ENCODE data around the gene SNPH.
A peak's percentile ranks its signal among the peaks of the same experiment; 100 is the strongest.

SNPH gene

DNA sequence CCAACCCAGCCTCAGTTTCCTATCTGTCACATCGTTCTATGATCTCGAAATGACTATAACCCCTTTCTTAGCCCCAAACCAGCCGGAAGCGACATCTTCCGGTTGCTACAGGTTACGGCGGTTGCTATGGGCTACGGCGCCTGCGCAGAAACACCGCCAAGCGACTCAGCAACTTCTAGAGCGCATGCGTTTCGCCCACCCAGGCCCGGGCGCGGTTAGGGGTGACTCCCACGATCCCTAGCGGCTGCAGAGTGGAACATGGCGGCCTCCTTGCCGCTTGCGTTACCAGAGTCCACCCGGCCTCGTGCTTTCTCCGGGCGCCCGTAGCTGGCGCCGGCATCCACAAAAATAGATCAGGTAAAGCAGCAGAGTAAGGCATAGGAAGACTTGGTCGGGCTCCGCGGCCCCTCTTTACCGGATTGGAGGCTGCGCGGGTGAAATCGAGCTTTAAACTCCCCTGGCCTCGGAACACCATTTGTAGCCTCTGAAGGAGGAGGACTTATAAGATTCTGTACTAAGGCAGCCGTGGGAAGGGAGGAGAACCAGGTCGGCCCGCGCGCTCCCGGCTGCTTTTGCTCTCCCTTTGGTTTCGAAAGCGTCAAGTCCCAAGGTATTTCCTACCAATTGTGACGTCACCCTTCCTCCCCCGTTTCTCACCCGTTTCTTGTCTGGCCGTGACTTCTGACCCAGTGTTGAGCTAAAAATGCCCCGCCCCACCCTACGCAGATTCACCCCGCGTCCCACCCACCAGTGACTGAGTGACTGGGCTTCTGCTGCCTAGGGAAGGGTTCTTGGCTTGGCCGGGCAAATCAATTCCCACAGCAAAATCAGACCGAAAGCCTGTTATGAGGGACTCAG, 59.3 kb downstream of the SNPH start:
- peak; percentile 98 for DNase-seq

DNA sequence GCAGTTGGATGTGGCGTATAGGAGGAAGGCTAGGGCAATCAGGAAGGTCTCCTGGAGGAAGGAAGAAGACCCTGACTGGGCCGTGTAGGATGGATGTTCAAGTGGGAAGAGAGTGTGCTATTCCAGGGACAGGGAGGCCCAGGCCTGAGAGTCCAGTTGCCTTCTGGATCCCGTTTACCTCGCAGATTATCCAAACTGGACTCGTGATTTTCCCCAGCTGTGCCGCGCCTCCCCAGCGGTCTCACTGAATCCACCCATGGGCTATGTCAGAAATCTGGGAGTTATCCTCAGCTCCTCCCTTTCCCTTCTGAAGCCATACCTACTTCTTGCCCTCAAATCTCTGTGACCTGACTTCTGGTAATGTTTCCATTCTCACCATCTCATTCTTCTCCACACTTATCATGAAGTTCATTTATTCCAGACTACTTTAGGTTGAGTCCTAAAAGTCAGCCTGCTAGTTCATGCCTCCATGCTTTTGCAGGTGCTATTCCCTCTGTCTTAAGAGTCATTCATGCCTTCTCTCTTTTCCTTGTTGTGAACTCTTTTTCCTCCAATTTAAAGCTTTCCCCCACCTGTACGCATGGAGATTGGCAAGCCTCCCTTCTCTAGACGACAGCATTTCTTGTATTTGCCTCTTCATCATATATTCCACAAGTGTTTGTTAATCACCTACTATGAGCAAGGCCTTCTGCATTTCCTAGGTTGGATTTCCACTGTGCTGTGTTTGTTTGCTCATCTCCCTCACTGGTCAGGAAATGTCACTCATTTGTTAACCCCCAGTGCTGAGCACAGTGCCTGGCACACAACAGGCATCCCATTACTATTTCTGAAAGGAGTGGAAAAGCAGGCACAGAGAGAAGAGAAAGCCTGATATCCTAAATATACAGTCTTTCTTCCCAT, 60.2 kb downstream of the SNPH start:
- no peak for DNase-seq

DNA sequence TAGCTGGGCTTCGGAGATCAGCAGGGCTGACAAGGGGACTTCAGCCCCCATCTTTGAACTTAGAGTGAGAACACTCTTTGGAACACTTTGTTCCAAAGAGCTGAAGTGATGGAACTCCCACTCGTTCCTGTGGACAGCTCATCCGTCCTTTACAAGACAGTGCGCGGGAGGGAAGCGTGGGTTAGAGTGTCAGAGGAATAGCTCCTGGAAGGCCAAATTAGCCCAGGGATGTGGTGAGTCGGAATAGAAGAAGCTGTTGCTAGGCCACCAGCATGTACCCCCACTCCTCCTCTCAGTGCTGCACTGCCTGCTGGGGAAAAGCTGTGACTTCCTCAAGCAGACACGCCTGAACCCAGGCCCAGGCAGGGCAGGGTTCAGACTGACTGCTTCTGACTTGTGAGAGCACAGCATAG, 61.2 kb downstream of the SNPH start:
- no peak for DNase-seq

DNA sequence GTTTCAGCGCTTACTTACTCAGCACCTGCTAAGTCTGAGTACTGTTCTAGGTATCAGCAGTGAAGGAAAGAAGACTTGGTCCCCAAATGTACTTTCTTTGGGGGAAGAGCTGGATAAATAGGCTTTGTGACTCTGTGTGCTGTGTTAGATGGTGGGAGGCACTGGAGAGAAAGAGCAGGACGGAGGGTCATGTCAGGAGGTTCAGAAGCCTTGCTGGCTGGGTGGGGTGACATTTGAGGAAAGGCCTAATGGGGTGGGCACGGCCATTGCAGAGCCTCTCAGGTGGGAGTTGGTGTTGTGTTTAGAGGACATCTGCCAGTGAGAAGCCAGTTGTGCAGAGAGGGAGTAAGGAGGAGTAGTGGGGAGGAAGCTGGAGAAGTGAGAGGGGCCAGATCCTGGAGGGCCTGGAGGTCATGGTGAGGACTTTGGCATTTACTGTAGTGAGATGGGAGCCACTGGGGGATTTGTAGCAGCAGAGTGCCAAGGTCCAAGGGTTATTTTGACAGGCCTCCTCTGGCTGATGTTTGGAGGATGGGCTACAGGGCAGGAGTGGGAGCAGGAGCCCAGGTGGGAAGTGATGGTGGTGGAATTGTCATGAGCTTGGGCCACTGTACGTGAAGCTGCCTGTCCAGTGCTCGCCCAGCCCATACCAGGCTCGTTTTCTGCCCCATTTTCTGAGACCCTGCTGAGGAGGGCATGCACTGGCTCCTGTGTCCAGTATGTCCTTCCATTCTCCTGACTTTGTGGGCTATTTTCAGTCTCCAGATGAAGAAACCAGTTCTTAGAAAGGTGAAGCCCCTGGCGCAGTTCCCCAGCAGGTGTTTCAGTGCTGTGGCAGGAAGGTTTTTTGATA, 62.0 kb downstream of the SNPH start:
- peak; percentile 24 for DNase-seq

DNA sequence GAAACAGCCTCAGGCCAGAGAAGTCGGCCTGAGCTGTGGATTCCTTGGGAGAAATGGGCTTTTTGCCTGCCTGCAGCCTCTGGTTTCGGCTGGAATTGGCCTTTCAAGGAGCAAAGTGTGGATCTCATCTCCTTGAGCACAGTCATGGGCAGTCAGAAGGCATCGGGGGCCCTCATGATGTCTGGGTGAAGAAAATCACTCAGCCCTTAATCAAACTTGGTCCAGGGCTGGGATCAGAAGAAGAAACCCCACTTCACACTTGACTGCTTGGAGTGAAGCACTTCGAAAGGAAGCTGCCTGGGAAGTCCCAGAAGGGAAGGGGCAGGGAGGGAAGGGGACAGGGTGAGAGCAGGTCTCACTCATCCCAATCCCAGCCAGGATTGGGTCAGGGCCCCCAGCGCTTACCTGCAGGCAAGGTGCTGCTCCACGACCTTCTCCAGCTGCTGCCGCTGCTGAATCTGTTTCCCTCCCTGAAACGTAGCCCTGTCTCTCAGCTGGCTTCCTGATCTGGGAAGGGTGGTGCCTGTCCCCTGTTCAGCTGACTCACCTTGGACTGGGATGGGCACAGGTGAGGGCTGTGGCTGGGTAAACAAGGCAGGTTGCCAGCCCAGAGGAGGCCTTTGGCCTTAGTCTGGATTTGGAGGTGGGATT, 62.7 kb downstream of the SNPH start, which contains the start of gene SDCBP2:
Gene SDCBP2 (minus strand): TSS at position 460 of the 651 bp plus-strand sequence. CDS start 8,723 bp downstream, outside the sequence.
- DNase-seq: peak; percentile 91

DNA sequence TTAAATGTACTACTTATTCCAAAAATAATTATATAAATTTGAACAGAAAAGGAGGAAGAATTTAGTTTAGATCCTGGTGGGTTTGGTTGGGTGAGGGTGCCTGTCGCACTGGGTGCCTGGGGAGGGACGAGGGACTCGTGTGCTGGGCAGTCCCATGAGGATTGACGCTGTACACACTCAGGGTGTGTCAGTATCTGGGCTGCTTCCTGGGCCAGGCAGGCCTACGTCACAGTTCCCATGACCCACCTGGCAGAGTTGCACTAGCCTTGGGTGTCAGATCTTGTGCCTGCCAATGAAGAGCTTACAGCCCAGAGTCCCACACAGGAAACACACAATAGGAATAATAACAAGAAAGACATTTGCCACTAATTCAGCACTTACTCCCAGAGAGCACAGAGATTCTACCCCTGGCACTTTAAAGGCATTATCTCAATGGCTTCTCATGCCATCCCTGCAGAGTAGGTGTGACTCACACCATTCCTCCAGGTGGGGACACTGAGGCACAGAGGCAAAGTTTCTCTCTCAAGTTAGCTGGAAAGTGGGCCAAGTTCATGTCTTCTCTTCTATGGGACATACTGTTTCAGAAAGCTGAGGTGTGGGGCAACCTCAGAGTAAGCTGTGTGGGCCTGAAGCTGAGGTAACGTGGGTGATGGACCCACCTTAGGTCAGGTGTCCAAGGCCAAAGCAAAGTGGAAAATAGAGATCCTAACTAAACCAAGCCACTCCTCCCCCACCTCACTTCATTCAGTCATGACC, 64.2 kb downstream of the SNPH start:
- no peak for DNase-seq

DNA sequence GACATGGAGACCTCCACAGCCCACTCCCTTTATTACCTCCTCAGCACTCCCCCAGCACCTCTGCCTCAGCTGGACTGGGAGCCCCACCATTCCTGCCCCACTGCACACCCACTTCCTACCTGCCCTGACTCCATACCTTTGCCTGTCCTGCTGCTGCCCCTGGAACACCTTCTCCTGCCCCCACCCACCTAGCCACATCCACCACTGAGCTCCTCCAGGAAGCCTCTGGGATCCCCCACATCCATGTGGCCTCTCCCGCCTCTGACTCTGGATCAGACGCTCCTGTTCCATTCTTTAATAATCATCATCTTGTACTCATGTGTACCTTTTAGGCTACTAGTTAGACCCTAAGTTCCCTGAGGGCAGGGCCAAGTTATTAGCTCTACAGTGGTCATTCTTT, 65.0 kb downstream of the SNPH start:
- no peak for DNase-seq

DNA sequence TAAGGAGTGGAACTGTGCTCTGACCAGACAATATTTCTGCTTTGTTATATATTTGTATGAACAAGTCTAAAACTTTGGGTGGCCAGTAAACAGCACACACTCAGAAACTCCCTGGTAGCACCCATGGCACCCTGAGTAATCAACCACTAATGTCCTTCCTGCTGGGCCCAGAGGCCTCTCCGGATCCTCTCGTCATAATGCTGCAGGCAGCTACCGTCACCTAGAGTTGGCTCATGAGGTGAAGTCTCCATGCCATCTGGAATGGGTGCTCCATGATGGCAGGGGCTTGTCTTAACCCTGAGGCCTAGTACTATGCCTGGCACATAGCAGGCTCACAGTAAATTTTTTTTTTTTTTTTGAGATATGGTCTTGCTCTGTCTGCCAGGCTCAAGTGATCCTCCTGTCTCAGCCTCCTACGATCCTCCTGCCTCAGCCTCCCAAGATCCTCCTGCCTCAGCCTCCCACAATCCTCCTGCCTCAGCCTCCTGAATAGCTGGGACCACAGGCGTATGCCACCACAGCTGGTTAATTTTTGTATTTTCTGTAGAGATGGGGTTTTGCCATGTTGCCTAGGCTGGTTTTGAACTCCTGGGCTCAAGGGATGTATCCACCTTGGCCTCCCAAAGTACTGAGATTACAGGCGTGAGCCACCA, 65.8 kb downstream of the SNPH start:
- DNase-seq: no peak

DNA sequence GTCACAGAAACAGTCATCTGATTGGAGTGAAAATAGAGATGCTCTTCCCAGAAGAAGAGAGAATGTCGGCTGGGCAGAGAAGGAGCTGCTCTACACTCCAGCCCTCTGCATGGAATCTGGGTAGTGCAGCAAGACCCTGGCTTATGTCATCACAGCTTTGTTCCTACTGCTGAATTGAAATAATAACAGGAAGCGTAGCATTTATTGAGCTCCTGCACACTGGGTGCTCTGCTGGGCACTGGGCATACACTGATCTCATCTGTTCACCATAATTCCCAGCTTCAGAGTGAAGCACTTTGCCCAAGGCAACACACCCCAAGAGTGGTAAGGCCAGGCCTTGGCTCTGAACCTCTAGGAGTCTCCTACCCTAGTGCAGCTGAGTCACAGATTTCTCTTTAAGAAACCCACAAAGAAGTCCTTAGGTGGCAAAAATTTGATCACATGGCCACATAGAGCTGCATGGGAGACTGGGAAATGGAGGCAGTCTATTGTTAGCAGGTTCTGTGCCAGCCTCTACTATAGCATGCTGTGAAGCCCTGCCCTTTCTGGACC, 66.7 kb downstream of the SNPH start:
- DNase-seq: no peak

DNA sequence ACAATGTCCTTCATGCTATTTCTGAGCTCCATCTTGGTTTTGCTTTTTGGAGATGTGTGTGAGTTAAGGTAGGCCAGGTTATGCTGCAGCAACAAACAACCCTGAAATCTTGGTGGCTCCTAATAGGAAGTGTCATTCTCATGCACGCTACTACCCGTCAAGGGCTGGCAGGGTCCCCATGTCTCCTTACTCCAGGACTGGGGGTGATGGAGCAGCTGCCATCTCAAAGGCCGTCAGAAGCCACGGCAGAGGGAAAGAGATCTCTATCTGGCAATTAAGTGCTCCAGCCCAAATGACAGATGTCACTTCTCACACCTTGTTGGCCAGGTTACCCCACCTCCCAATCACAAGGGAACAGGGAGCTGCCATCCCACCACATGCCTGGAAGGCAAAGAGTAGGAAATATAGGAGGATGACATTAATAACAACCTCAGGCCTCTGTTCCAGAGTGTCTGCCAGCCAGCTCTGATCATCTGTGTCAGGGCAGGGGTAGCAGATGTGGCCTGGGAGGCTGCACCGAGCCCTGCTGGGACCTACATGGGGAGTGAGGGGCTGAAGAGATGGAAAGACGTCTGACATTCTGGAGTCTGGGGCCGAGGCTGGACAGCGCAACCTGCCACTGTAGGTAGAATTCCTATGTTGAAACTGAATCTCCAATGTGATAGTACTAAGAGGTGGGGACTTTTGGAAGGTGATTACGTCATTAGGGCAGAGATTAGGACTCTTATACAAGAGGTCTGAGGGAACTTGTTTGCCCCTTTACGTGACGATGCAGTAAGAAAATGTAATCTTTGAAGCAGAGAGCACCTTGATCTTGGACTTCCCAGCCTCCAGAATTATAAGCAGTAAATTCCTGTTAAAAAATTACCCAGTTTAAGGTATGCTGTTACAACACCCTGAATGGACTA, 67.6 kb downstream of the SNPH start:
- DNase-seq: no peak

DNA sequence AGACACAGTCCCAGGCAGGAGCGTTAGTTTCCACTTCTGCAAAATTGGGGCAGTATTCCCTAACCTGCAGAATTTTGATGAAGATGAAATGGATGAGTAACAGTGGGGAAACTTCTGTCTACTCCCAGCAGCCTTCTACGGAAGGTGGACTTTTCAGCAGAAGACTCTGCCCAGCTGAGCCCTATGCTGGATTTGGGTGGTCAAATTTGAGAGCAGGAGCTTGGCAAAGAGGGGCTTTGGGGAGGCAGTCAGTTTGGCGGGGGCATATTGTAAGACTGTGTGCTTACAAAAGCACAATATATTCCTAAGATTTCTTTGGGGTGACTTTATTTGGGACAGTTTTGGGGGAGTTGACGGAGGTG, 68.3 kb downstream of the SNPH start:
- no peak for DNase-seq

DNA sequence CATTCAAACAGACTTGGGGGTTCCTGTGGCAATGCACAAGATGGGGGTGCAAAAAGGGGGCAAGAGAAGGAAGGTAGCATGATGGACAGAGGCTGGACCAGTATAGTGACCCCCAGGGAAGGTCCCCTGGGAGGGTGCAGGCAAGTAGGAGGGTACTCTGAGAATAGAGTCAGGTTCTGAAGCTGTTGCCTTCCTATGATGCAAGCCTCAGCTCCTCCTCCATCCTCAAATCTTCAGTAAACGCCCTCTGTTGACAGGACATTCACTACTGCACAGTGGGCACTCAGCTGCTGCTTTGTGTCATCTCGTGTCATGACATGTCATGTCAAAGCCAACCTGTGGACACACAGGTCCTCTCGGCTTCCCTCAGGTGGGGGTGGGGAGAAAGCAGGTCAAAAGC, 68.7 kb downstream of the SNPH start:
- peak; percentile 24 for DNase-seq

DNA sequence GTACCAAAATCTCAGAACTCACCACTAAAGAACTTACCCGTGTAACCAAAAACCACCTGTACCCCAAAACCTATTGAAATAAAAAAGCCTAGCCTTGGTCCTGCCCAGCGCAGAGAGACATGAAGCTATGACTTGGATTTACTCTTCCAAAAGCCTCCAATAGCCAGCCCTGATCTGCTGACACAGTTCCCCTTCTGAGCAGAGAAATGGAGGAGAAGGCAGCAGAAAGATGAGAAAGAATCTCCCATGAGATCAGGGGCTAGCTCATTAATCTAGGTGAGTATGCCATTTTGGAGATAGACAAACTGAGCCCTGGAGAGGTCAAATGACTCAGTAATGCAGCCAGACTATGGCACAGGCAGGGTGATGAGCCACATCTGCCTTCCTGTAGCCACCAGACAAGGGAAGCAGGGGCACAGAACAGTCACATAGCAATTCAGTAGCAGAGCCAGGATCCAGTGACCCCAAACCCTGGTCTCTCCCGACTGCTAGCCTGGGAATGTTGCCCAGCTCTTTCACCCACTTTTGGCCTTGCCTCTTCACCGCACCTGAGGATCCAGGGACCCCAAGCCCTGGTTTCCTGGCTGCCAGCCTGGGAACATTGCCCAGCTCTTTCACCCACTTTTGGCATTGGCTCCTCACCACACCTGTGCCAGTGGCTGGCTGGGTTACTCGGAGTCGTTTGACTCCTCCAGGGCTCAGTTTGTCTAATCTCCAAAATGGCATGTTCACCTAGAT, 70.0 kb downstream of the SNPH start:
- DNase-seq: no peak

DNA sequence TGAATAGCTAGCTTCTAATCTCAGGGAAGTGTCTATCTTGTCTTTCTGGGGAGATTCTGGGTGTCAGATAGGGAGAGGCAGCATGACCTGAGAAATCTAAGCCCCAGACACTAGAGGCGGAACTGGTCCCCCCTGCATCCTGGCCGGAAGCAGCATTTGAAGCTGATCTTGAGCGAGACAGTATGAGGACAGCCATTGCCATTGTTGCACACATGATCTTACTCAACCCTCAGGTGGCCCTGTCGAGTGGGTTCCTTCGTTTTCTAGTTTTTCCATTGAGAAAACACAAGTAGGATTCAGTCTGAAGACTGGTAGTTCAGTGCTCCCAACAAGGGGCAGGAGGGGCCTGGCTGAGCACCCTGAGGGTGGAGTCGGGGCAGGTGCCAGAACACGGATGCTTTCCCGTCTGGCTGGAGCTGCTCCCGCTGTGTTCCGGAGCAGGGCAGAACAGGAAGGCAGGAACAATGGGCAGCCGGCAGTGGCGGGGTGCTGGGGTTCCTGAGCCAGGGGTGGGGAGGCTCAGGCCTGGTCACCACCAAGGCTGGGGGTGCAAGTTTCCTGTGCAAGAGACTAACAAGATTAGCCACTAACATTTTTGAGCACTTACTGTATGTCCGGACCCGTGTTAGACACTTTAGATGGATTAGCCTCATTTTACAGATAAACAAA, 70.7 kb downstream of the SNPH start:
- no peak for DNase-seq

DNA sequence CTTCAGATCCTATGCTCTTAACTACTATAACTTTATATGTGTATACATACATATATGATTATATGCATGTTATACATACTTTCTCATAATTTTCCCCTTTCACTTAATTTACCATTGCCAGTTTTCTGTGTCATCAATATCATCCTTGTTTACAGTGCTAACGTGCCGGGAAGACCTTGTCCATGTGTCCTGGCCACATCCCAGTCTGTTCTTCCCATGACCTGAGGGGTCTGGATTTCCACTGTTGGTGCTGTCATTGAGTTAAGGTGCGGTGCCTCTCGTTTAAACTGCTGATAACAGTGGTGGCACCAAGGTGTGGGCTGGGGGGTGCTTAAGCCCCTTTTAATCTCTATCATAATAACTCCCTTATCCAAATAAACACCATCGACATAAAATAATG, 71.3 kb downstream of the SNPH start:
- DNase-seq: no peak

DNA sequence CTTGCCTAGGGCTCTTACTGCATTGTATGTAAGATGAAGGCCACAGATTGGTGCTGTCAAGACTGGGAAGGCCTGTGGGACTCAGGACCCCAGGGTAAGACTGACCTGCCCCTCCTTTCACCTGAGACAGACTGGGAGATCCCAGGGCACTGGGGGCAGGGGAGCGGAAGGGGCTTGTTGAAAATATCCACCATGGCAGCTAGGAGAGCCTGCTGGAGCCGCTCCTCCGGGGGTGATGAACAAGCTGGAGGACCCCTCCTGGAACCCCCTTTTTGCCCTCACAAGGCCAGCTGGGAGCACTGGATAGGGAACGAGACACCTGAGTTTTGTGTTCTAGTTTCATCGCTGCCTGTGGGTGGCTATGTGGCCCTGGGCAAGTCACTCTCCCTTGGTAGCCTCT, 72.0 kb downstream of the SNPH start:
- DNase-seq: no peak

DNA sequence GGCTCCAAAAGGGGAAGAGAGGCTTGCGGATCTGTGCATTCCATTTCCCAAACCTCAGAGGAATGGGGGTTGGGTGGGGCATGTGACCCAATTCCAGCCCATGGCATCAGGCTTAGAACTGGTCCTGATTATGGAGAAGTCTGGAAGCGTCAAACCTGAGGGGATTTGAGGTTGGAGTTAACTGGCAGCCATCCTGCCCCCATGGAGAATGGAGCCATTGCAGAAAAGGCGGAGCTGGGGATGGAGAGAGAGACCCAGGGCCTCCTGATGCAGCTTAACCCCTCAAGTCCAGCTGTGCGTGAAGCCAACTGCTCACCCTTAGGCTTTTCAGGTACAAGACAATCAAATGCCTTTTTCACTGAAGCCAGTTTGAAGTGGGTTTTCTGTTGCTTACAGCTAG, 72.7 kb downstream of the SNPH start:
- DNase-seq: no peak

DNA sequence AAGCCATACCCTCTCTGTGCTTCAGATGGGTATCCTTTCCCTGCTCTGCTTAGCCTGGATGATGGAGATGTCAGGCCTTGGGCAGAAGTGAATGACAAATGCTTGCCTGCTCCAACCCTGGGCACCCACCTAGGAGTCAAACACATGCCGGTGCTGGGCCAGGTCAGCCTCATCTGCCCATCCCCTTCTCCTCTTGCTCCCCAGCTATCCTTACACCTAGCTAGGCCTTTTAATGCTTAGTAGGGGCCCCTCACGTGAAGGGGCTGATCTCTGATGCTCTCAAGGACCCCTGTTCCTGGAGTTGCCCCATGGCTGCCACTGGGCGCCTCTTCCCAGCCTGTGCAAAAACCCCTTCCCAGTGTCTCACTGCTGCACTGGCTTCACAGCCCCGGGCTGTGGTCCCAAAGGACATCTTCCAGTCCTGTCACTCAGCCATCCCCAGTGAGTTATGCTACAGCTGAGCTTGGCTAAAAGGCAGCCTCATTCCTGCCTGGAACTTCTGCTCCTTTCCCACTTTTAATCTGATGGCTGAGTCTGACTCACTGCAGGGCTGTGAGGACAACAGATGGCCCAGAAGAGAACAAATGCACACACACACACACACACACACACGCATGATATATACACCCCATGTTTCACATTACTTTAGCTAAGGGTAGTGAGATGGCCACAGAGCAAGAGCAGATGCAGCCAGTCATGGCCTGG, 75.6 kb downstream of the SNPH start:
- peak; percentile 43 for DNase-seq
